Hepatocyte (in vitro differentiated cells): ENCODE results near the gene BIRC2. TPM values are rescaled to one million over a fixed set of nuclear protein-coding genes. Genes with fewer than 3 reads are reported as not detected.

Experiments
- DNase-seq: peaks from one replicate; pipeline ENCODE4 v3.0.0-alpha.2; 2016; ENCODE audit warnings: low spot score
- H2AFZ ChIP-seq: fragments of 200-600 bp; sonication (generic); 2 replicates; pipeline ENCODE4 v1.6.0; 2016; ENCODE audit warnings: antibody characterized with exemption, mild to moderate bottlenecking
- H3K27ac ChIP-seq: fragments of 200-600 bp; sonication (generic); 2 replicates; pipeline ENCODE4 v1.5.1; 2016; ENCODE audit warnings: mild to moderate bottlenecking
- H3K27me3 ChIP-seq: fragments of 200-600 bp; sonication (generic); 2 replicates; pipeline ENCODE4 v1.6.1; 2016
- H3K36me3 ChIP-seq: fragments of 200-600 bp; sonication (generic); replicated peaks from 2 replicates; pipeline ENCODE4 v1.5.1; 2016; ENCODE audit warnings: low read depth; ENCODE audit not compliant: insufficient read depth
- H3K4me1 ChIP-seq: fragments of 200-600 bp; sonication (generic); 2 replicates; pipeline ENCODE4 v1.5.1; 2016; ENCODE audit warnings: mild to moderate bottlenecking, moderate library complexity; ENCODE audit not compliant: insufficient read depth
- H3K4me2 ChIP-seq: fragments of 200-600 bp; sonication (generic); 2 replicates; pipeline ENCODE4 v1.6.0; 2016
- H3K4me3 ChIP-seq: fragments of 200-600 bp; sonication (generic); 2 replicates; pipeline ENCODE4 v1.5.1; 2016; ENCODE audit warnings: mild to moderate bottlenecking
- H3K79me2 ChIP-seq: fragments of 200-600 bp; sonication (generic); 2 replicates; pipeline ENCODE4 v1.6.0; 2017; ENCODE audit warnings: mild to moderate bottlenecking
- H3K9me2 ChIP-seq: fragments of 200-600 bp; sonication (generic); replicated peaks from 2 replicates; pipeline ENCODE4 v1.6.0; 2017; ENCODE audit warnings: mild to moderate bottlenecking; ENCODE audit not compliant: insufficient read depth
- H3K9me3 ChIP-seq: fragments of 200-600 bp; sonication (generic); 2 replicates; pipeline ENCODE4 v1.5.1; 2016; ENCODE audit warnings: low read depth, mild to moderate bottlenecking
- H4K20me1 ChIP-seq: fragments of 200-600 bp; sonication (generic); 2 replicates; pipeline ENCODE4 v1.6.0; 2016; ENCODE audit warnings: mild to moderate bottlenecking; ENCODE audit not compliant: insufficient read depth, poor library complexity, severe bottlenecking
- CTCF ChIP-seq: fragments of 200-600 bp; sonication (generic); IDR thresholded peaks from 2 replicates; pipeline ENCODE4 v1.5.1; 2016; ENCODE audit warnings: antibody characterized with exemption, mild to moderate bottlenecking; ENCODE audit not compliant: poor library complexity
- EZH2 ChIP-seq: fragments of 200-600 bp; sonication (generic); IDR thresholded peaks from 2 replicates; pipeline ENCODE4 v1.6.1; 2016; ENCODE audit warnings: antibody characterized with exemption, mild to moderate bottlenecking, borderline replicate concordance
- EZH2phosphoT487 ChIP-seq: fragments of 200-600 bp; sonication (generic); IDR thresholded peaks from one replicate; pipeline ENCODE4 v1.6.1; 2018; ENCODE audit warnings: antibody characterized with exemption, mild to moderate bottlenecking, low read depth, moderate library complexity; ENCODE audit not compliant: unreplicated experiment, severe bottlenecking
- WGBS: methylation state at CpG from one replicate; pipeline ENCODE4 v1.1.6; 2016; ENCODE audit warnings: low lambda C conversion rate; ENCODE audit errors: missing lambda C conversion rate; 5-methylcytosine and 5-hydroxymethylcytosine counted together
- polyA plus RNA-seq: library from polyadenylated mRNA; unstranded; fragments of >200 nt; fragmentation: Nextera tagmentation; extraction: Ambion mirVana; gene quantifications from 2 replicates; pipeline ENCODE4 v1.2.1, GENCODE V29; 2016
- total RNA-seq: library from RNA; depleted of rRNA; stranded (reverse); fragments of >200 nt; gene quantifications from 2 replicates; pipeline ENCODE4 v1.2.3, GENCODE V29; 2014

BIRC2 gene
- total and polyA plus RNA-seq, 2 experiments from 2014 or later, result 37.7 to 85.7 TPM

GRCh38 chr11:102420547-102420946 is 73.5 kb downstream of the BIRC2 start:
- H3K27me3 ChIP-seq, result no peaks in the 10 kb centered on the region
- H3K4me1 ChIP-seq, result peaks cover 10% of the 10 kb centered on the region
- no peak overlapping the region for H3K4me3 ChIP-seq
- H4K20me1 ChIP-seq, result peaks cover 7% of the 10 kb centered on the region
- H3K4me2 ChIP-seq, result no peak overlapping the region
- H3K9me3 ChIP-seq, result peaks cover 3% of the 10 kb centered on the region
- WGBS, result 65% methylated on average over 2 of the region's 2 CpGs
- DNase-seq, result no peak
- no peak overlapping the region for H2AFZ ChIP-seq
- no peaks in the 10 kb centered on the region for H3K9me2 ChIP-seq
- no peak overlapping the region for H3K27ac ChIP-seq
- no peaks in the 10 kb centered on the region for H3K36me3 ChIP-seq
- peaks cover 90% of the 10 kb centered on the region for H3K79me2 ChIP-seq
- TF ChIP-seq CTCF, result no peak
- TF ChIP-seq EZH2phosphoT487, result no peak
- TF ChIP-seq EZH2, result no peak

- Histone ChIP-seq H3K4me3 (no peak overlapping the region), H3K36me3 (no peaks in the 10 kb centered on the region), H3K4me2 (no peak overlapping the region), H3K4me1 (peaks cover 14% of the 10 kb centered on the region), H3K9me2 (no peaks in the 10 kb centered on the region), H2AFZ (no peak overlapping the region), H4K20me1 (peaks cover 7% of the 10 kb centered on the region), H3K27me3 (no peaks in the 10 kb centered on the region), H3K9me3 (peaks cover 3% of the 10 kb centered on the region), H3K27ac (no peak overlapping the region), H3K79me2 (peaks cover 90% of the 10 kb centered on the region)
- 52% methylated on average over 3 of the region's 3 CpGs for WGBS
- no peak for TF ChIP-seq EZH2phosphoT487
- DNase-seq, result no peak
These were observed 74.2 kb downstream of the BIRC2 start for GRCh38 chr11:102421261-102421660.

- Histone ChIP-seq H3K27me3 (no peaks in the 10 kb centered on the region), H3K9me3 (no peaks in the 10 kb centered on the region), H3K36me3 (no peaks in the 10 kb centered on the region), H3K4me1 (peaks cover 24% of the 10 kb centered on the region), H3K27ac (no peak overlapping the region), H2AFZ (no peak overlapping the region), H3K4me3 (no peak overlapping the region), H3K4me2 (no peak overlapping the region), H3K9me2 (no peaks in the 10 kb centered on the region), H3K79me2 (peaks cover 79% of the 10 kb centered on the region), H4K20me1 (peaks cover 7% of the 10 kb centered on the region)
- no peak for DNase-seq
- 66% methylated on average over 4 of the region's 4 CpGs for WGBS
- TF ChIP-seq EZH2, result no peak
- no peak for TF ChIP-seq CTCF
- TF ChIP-seq EZH2phosphoT487, result no peak
These were observed 76.1 kb downstream of the BIRC2 start for GRCh38 chr11:102422817-102423712.

- Histone ChIP-seq H2AFZ (no peak overlapping the region), H3K27ac (no peak overlapping the region), H3K4me2 (no peak overlapping the region), H3K4me1 (peaks cover 24% of the 10 kb centered on the region), H3K9me3 (no peaks in the 10 kb centered on the region), H3K9me2 (no peaks in the 10 kb centered on the region), H3K79me2 (peaks cover 79% of the 10 kb centered on the region), H3K4me3 (no peak overlapping the region), H3K36me3 (no peaks in the 10 kb centered on the region), H4K20me1 (peaks cover 7% of the 10 kb centered on the region), H3K27me3 (no peaks in the 10 kb centered on the region)
- DNase-seq, result no peak
- WGBS, result 81% methylated on average over 1 of the region's 1 CpG
- TF ChIP-seq EZH2, result no peak
- no peak for TF ChIP-seq CTCF
- no peak for TF ChIP-seq EZH2phosphoT487
These were observed 76.9 kb downstream of the BIRC2 start for GRCh38 chr11:102423936-102424335.
